Brain microvascular endothelial cell (primary cell): ENCODE results near the gene PELO.

Experiments used
- DNase-seq: peaks from one replicate; pipeline ENCODE4 v3.0.0-alpha.2; 2020
- H3K27ac ChIP-seq: fragments of 250-450 bp; sonication (Bioruptor Pico); 2 replicates; pipeline ENCODE4 v1.5.1; 2020; ENCODE audit warnings: mild to moderate bottlenecking, moderate library complexity
- H3K27me3 ChIP-seq: fragments of 250-450 bp; sonication (Bioruptor Pico); replicated peaks from 2 replicates; pipeline ENCODE4 v1.5.1; 2020; ENCODE audit warnings: mild to moderate bottlenecking
- H3K36me3 ChIP-seq: fragments of 250-450 bp; sonication (Bioruptor Pico); replicated peaks from 2 replicates; pipeline ENCODE4 v1.5.1; 2020; ENCODE audit warnings: mild to moderate bottlenecking
- H3K4me3 ChIP-seq: 2 replicates; pipeline ENCODE4 v1.5.1; 2011; ENCODE audit warnings: low read depth, mild to moderate bottlenecking, control low read depth, low read length, moderate library complexity
- in situ Hi-C: cut with HindIII; loops from 2 replicates; pipeline ENCODE4 v1.10.0; 2017; ENCODE audit warnings: low sequenced_read_pairs, low pct_ligation_motif_present
- TF ChIP-seq, protein P1 (sequence below): IDR thresholded peaks from 2 replicates; pipeline ENCODE4 v1.5.1; 2011; ENCODE audit warnings: low read depth, mild to moderate bottlenecking, moderate library complexity, low read length, control low read depth, inconsistent platforms; ENCODE audit errors: missing control alignments

The PELO gene

DNA sequence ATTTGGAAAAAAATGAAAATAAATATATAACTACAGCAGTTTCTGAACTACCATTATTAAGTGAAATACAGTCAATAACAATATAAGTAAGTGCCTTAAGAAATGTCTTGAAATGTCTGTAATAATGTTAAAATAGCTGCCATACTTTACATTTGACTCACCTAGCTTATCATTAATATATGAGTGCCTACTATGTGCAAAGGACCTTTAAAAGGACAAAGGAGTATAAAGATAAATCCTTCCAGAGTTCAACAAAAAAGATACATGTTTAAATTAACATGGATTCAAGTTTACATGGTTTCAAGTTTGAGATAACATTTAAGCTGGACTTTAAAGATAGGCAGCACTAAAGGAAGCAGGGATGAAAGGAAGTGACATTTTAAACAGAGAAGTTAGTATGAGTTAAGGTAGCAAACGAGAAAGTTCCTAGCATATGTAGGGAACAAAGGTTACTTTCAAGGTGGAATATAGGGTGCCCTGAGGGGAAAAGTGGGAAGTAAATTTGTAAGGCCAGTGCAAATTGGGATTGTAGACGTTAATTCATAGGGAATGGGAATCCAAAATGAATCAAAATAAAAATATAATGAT is 8.9 kb downstream of the PELO start:
- in situ Hi-C loops = no loop called here
- TF ChIP-seq, protein P1, sequence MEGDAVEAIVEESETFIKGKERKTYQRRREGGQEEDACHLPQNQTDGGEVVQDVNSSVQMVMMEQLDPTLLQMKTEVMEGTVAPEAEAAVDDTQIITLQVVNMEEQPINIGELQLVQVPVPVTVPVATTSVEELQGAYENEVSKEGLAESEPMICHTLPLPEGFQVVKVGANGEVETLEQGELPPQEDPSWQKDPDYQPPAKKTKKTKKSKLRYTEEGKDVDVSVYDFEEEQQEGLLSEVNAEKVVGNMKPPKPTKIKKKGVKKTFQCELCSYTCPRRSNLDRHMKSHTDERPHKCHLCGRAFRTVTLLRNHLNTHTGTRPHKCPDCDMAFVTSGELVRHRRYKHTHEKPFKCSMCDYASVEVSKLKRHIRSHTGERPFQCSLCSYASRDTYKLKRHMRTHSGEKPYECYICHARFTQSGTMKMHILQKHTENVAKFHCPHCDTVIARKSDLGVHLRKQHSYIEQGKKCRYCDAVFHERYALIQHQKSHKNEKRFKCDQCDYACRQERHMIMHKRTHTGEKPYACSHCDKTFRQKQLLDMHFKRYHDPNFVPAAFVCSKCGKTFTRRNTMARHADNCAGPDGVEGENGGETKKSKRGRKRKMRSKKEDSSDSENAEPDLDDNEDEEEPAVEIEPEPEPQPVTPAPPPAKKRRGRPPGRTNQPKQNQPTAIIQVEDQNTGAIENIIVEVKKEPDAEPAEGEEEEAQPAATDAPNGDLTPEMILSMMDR = no peak
- no peak for DNase-seq
- no peak overlapping the region for H3K4me3 ChIP-seq
- no peaks in the 10 kb centered on the region for H3K27me3 ChIP-seq
- no peak overlapping the region for H3K27ac ChIP-seq
- peaks cover 9% of the 10 kb centered on the region for H3K36me3 ChIP-seq

DNA sequence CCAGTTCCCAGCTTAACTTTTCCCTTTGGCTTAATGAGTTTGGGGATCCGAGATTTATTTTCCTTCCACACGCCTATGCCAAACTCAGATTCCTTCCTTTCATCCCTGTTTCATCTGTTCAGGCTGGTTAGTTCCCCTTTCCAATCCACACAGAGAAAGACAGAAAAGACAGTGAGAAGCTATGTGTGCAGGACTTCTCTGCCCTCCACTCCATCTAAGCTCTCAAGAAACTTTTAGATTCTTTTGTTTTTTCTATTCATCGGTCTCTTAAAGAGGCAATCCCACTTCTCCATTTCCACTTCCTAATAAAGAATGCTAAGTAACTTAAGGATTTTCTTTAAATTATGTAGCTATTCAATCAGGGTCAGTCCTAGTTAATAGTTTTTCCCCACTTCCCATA is 11.2 kb downstream of the PELO start:
- Histone ChIP-seq H3K27ac (peak overlapping the region; percentile 98), H3K27me3 (no peaks in the 10 kb centered on the region), H3K4me3 (peak overlapping the region; percentile 79), H3K36me3 (peaks cover 12% of the 10 kb centered on the region)
- in situ Hi-C loops = no loop called here
- no peak for DNase-seq
- TF ChIP-seq, protein P1 = no peak

DNA sequence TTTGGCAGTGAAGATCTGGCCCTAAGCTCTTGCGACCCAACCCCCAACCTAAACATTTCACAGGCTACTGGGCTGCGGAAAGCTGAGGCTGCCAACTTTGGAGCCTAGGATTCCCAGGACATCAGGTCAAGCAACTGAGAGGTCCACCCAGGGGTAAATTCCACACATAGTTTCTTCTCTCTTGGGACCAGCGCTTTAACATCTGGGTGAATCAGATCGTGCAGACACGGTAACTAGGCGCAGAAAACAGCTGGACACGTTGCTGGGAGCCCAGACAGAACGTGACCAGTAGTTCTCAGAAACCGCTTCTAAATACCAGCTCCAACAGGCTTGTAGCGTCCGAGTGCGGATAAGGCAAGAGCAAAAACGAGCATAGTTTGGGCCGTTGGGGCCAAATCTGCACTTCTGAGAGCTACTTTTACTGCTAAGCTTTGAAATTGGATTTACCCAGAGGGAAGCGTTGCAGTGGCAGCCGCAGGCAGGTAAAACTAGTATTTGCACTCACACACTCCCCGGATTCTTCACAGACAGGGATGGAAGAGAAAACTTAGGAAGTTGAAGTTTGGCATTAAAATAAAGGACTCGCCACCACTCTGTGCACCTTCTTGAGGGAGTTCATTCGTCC is 11.8 kb downstream of the PELO start:
- in situ Hi-C loops = no loop called here
- Histone ChIP-seq H3K4me3 (peak overlapping the region; percentile 79), H3K36me3 (peaks cover 12% of the 10 kb centered on the region), H3K27me3 (no peaks in the 10 kb centered on the region), H3K27ac (peak overlapping the region; percentile 98)
- TF ChIP-seq, protein P1 = no peak
- peak; percentile 94 for DNase-seq

DNA sequence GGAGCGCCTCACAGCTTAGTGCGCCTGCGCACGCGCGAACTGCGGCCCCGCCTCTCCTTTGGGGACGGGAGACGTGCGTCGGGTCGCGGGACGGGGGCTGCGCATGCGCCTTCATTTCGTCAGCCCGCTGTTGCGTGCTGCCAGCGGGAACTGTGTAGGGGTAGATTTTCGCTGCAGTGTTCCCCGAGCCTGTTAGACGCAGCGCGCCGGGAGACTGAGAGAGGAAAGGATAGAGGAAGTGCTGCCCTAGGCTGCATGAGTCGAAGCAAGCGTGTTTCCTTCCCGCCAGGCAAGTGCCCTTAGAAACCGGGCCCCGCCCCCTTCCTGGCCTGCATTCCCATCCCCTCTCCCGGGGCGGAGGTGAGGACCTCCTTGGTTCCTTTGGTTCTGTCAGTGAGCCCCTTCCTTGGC is 12.3 kb downstream of the PELO start:
- TF ChIP-seq, protein P1 = no peak
- H3K27ac ChIP-seq = peak overlapping the region; percentile 98
- no peaks in the 10 kb centered on the region for H3K27me3 ChIP-seq
- peak overlapping the region; percentile 79 for H3K4me3 ChIP-seq
- peak; percentile 88 for DNase-seq
- H3K36me3 ChIP-seq = peaks cover 13% of the 10 kb centered on the region
- in situ Hi-C loops = no loop called here

DNA sequence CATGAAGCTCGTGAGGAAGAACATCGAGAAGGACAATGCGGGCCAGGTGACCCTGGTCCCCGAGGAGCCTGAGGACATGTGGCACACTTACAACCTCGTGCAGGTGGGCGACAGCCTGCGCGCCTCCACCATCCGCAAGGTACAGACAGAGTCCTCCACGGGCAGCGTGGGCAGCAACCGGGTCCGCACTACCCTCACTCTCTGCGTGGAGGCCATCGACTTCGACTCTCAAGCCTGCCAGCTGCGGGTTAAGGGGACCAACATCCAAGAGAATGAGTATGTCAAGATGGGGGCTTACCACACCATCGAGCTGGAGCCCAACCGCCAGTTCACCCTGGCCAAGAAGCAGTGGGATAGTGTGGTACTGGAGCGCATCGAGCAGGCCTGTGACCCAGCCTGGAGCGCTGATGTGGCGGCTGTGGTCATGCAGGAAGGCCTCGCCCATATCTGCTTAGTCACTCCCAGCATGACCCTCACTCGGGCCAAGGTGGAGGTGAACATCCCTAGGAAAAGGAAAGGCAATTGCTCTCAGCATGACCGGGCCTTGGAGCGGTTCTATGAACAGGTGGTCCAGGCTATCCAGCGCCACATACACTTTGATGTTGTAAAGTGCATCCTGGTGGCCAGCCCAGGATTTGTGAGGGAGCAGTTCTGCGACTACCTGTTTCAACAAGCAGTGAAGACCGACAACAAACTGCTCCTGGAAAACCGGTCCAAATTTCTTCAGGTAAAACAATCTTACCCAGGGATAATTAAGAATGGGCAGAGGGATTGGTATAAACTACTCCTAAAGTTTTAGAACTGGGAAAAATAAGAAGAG is 12.9 kb downstream of the PELO start:
- in situ Hi-C loops = no loop called here
- H3K36me3 ChIP-seq = peaks cover 15% of the 10 kb centered on the region
- peak; percentile 85 for DNase-seq
- peak overlapping the region; percentile 79 for H3K4me3 ChIP-seq
- H3K27me3 ChIP-seq = no peaks in the 10 kb centered on the region
- TF ChIP-seq, protein P1 = peak; percentile 41
- peak overlapping the region; percentile 98 for H3K27ac ChIP-seq
